Measurements from ENCODE around the gene ST7.

The ST7 gene

DNA sequence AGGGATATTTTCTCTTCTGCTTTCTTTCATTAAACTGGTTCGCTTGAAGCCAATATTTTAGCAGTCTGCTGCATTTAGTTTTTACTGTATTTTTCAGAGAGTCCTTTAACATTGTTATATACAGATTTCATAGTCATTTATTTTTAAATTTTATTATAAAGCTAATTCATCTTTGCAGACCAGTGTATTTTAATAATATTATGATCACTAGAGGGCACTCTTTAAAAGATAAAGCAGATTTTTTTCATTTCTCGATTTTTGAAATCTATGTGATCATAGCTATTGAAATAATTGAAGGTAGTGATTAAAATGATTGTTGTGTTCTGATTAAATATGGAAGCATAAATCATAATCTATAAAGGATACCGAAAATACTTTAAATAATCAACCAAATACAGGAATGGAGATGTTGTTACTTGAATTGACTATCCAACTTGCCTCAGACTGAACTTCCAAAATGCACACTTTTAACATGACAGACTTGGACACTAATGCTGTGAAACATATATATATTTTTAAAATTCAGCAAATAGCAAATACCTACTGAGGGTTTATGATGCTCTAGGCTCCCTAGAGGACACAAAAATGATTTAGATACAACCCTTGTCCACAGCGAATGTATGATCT is 35.2 kb downstream of the ST7 start:
- no peak for DNase-seq (ENCODE audit: low spot score)
- TF ChIP-seq, protein P1, sequence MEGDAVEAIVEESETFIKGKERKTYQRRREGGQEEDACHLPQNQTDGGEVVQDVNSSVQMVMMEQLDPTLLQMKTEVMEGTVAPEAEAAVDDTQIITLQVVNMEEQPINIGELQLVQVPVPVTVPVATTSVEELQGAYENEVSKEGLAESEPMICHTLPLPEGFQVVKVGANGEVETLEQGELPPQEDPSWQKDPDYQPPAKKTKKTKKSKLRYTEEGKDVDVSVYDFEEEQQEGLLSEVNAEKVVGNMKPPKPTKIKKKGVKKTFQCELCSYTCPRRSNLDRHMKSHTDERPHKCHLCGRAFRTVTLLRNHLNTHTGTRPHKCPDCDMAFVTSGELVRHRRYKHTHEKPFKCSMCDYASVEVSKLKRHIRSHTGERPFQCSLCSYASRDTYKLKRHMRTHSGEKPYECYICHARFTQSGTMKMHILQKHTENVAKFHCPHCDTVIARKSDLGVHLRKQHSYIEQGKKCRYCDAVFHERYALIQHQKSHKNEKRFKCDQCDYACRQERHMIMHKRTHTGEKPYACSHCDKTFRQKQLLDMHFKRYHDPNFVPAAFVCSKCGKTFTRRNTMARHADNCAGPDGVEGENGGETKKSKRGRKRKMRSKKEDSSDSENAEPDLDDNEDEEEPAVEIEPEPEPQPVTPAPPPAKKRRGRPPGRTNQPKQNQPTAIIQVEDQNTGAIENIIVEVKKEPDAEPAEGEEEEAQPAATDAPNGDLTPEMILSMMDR (IDR thresholded peaks at IDR 0.05), result no peak
- Histone ChIP-seq H3K27ac (no peak overlapping the region), H3K4me3 (no peak overlapping the region)

DNA sequence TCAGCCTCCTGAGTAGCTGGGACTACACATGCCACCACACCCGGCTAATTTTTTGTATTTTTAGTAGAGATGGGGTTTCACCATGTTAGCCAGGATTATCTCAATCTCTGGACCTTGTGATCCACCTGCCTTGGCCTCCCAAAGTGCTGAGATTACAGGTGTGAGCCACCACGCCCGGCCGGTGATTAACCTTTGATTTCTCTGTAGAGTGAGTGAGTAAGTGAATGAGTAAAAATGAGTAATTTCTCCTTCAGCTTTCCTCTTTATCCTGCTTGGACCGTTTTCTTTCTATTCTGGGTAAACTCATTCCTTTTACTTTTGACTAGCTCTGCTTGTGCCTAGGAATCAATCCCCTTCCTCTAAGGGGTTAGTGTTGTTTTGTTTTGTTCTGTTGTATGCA is 36.8 kb downstream of the ST7 start:
- no peak overlapping the region for H3K4me3 ChIP-seq
- TF ChIP-seq, protein P1 (IDR thresholded peaks at IDR 0.05), result no peak
- DNase-seq (ENCODE audit: low spot score), result no peak
- no peak overlapping the region for H3K27ac ChIP-seq

DNA sequence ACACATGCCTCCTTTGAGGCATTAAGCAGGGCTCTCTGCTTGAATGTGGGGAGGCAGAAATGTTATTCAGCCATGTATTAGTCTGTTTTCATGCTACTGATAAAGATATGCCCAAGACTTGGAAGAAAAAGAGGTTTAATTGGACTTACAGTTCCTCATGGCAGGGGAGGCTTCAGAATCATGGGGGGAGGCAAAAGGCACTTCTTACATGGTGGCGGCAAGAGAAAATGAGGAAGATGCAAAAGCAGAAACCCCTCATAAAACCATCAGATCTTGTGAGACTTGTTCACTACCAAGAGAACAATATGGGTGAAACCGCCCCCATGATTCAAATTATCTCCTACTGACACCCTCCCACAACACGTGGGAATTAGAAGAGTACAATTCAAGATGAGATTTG is 37.9 kb downstream of the ST7 start:
- no peak for DNase-seq (ENCODE audit: low spot score)
- TF ChIP-seq, protein P1 (IDR thresholded peaks at IDR 0.05), result no peak

DNA sequence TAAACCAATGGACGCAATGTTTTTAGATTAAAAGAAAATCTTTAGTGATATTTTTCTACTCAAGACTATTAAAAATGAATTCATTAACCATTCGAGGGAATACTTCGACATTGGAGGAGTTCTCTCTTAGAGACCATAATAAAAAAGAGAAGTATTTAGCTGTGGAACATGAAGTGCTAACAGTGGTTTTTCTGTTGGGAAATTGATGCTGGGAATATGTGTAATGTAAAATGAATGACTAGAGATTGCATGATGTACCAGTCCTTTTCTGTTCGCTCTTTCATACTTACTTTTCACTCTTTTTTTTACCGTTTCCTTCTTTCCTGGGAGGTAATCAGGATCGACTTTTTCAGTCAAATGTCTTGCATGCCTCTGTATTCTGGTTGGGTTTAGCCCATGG is 41.3 kb downstream of the ST7 start:
- DNase-seq (ENCODE audit: low spot score), result no peak
- Histone ChIP-seq H3K27ac (no peak overlapping the region), H3K4me3 (no peak overlapping the region)
- TF ChIP-seq, protein P1 (IDR thresholded peaks at IDR 0.05), result no peak

More for the DNA sequence above, 37.9 kb downstream of the ST7 start:
- Histone ChIP-seq H3K27ac (no peak overlapping the region), H3K4me3 (no peak overlapping the region)

DNA sequence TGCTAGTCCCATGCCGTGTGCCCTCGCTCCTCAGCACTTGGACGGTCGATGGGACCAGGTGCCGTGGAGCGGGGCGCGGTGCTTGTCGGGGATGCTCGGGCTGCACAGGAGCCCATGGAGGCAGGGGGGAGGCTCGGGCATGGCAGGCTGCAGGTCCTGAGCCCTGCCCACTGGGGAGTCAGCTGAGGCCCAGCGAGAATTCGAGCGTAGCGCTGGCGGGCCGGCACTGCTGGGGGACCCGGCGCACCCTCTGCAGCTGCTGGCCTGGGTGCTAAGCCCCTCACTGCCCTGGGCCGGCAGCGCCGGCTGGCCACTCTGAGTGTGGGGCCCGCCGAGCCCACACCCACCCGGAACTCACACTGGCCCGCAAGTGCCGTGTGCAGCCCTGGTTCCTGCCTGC is 44.7 kb downstream of the ST7 start:
- no peak for DNase-seq (ENCODE audit: low spot score)
- Histone ChIP-seq H3K27ac (no peak overlapping the region), H3K4me3 (no peak overlapping the region)
- TF ChIP-seq, protein P1 (IDR thresholded peaks at IDR 0.05), result no peak

DNA sequence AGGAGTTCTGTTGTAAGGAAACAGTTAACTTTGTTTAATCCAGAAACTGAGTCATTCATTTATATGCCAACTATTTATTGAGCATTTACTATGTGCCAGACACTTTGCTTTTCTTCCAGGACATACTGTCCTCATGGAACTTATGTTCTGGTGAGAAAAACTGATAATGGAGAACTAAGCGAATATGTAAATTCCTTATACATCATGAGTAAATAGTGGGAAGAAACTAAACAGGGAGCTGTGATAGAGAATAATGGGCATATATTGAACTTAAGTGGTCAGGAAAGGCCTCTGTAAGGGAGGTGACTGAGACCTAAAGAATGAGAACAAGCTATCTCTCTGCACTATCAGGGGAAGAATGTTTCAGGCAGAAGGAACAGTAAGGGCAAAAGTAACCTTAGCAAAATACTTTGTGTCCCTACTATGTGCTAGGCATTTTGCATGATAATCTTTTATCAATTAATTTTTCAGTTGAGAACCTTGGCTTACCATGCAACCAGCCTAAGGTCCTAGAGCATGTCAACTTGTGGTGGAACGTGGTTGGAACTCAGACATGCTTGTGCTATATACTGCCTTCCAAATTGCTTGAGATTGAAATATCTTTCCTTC is 45.4 kb downstream of the ST7 start:
- TF ChIP-seq, protein P1 (IDR thresholded peaks at IDR 0.05), result no peak
- DNase-seq (ENCODE audit: low spot score), result no peak

DNA sequence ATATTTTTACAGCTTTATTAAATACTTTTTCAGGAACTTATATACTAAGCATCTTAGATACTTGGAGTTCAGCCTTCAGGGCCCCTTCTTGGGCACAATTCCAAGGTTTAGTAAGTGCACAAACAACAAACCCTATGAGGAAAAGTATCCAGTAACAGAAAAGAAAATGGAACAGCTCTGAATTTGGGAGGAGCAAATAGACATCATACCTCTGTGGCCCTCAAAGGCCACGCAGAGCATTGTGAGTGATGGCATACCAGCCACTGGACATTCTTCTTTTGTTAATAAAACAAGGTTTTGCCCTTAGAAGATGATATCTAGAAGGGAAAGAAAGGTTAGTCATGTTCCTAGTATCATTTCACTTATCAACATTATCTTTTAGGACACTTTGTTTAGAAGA is 46.0 kb downstream of the ST7 start:
- TF ChIP-seq, protein P1 (IDR thresholded peaks at IDR 0.05), result no peak
- no peak overlapping the region for H3K4me3 ChIP-seq
- DNase-seq (ENCODE audit: low spot score), result no peak
- peak overlapping the region in 1 of 2 donors; percentile 15 for H3K27ac ChIP-seq

More for the DNA sequence above, 45.4 kb downstream of the ST7 start:
- Histone ChIP-seq H3K4me3 (no peak overlapping the region), H3K27ac (no peak overlapping the region)
